Activated naive CD4-positive, alpha-beta T cell treated with anti-CD3 and anti-CD28 coated beads for 36 hours (primary cell): Measurements from ENCODE around the gene HOXA4. TPM values are rescaled to one million over a fixed set of nuclear protein-coding genes. Genes with fewer than 3 reads are reported as not detected.

Experiments used
- CTCF ChIA-PET: fragments of 350-600 bp; sonication (Branson Sonifier 250); formaldehyde crosslinking; loops from one replicate; lab custom pipeline; 2021; ENCODE audit warnings: antibody characterized with exemption; lab: Charles Lee
- DNase-seq: peaks from one replicate; pipeline ENCODE4 v3.0.0-alpha.2; 2020
- H3K27ac Mint-ChIP-seq: one replicate; pipeline ENCODE4 v1.8.0; 2021; ENCODE audit warnings: mild to moderate bottlenecking, mixed read lengths
- H3K27me3 Mint-ChIP-seq: one replicate; pipeline ENCODE4 v1.8.0; 2021; ENCODE audit warnings: low read depth, mixed read lengths
- H3K36me3 Mint-ChIP-seq: one replicate; pipeline ENCODE4 v1.8.0; 2021; ENCODE audit warnings: low read depth, mixed read lengths
- H3K4me1 Mint-ChIP-seq: one replicate; pipeline ENCODE4 v1.8.0; 2021; ENCODE audit warnings: low read depth, mixed read lengths
- H3K4me3 Mint-ChIP-seq: one replicate; pipeline ENCODE4 v1.8.0; 2021; ENCODE audit warnings: mild to moderate bottlenecking, moderate library complexity, mixed read lengths
- H3K9me3 Mint-ChIP-seq: one replicate; pipeline ENCODE4 v1.8.0; 2021; ENCODE audit warnings: mixed read lengths
- intact Hi-C: fragments of 100-400 bp; cut with micrococcal nuclease; formaldehyde crosslinking; loops from one replicate; pipeline ENCODE4 v1.15.1; 2023
- total RNA-seq, 2 experiments: library from RNA; stranded (reverse); gene quantifications; one replicate each; pipeline ENCODE4 v1.2.3, GENCODE V29; 2021

The HOXA4 gene
- total RNA-seq: under 1 TPM in 1 of 2 experiments, not detected in 1; 0.14 TPM

DNA sequence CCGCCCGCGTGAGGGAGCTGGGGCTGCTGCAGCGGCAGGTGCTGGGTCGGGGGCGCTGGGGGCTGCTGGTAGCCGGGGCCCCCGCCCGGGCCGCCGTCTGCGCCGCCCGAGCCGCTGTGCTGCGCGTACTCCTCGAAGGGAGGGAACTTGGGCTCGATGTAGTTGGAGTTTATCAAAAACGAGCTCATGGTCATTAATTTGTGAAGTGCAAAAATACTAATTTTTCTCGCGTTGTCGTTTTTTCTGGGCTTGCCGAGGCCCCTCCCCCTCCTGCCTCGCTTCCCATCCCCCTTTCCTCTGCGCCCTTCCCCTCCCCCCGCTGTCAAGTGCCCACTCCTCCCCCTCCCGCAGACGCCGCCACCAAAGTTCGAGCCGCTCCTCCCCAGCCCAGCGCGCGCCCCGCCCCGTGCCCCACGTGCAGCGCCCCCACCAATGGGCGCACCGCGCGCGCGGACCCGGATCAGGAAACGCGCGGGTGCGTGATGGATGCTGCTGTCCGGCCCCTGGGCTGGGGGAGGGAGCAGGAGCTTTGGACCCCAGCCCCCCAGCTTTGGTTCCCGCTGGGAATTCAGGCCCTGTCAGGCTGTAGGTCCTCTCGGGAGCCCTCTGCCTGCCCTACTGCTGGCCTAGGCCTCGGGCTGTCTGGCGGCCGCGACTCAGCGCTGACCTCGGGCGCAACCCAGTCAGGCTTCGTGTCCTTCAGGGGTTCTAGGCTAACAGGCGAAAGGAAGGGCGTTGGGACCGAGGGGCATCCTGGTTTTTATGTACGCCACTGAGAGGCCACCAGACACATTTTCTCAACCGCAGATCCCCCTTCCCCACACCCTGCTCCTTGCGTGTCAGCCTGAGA lies at the start of gene HOXA4:
TSS of gene HOXA4 (minus strand) at position 218 of the 850 bp plus-strand sequence. CDS start at position 194, 24 bp downstream.
- no peak within 1 kb of the TSS for H3K27ac Mint-ChIP-seq
- CTCF ChIA-PET: interaction anchor here (0.6 kb wide), 1 partner anchor 280 kb away, joined by 4 read pairs; no protein-coding TSS in a partner anchor
- intact Hi-C loops: no loop called here
- peak; percentile 71 for DNase-seq
- no peaks in the 10 kb centered on the region for H3K36me3 Mint-ChIP-seq
- peaks cover 19% of the 10 kb centered on the region for H3K4me1 Mint-ChIP-seq
- peaks cover 51% of the 10 kb centered on the region for H3K27me3 Mint-ChIP-seq
- H3K4me3 Mint-ChIP-seq: peak within 1 kb of the TSS; percentile 53
- H3K9me3 Mint-ChIP-seq: no peaks in the 10 kb centered on the region

DNA sequence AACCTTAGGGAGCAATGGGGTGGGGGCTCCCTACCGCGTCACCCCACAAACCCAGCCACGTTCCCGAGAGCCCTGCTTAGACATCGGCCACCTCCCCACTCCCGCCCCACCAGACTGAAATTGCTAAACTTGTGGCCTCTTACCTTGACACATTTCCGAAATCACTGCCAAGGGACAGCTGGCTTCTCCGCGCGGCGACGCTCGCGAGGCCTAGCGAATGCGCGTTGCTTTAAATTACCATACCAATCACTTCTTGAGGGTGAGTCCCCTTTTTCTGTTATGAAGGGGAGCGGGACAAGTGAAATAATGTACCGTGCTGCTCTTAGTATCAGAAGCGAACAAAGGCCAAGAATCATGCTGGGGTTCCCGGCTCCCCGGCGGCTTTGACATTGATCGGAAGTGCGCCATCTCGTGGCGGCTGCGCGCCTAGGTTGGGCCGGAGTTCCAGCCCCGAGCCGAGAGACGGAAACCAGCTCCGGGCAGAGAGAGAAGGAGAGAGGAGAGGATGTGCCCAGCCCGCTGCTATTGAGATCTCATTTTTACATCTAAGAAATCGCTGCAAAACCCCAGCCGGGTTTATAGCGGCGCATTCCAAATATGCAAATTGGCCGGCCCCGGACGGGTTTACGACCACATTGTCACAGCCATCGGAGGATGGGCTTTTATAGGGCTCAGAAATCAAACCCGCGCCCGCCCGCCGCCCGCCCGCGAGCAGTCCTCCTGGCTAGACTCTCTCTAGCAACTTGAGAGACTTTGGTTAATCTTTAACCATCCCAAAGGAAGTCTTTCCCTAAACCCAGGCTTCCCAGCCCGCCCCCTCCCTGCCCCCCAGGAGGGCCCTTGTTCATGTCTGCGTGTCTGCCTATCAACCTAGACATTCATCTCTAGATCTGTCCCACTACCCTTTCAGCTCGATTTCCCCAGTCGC lies 49.2 kb upstream of the HOXA4 start:
- Mint-ChIP-seq H3K4me1 (peaks cover 8% of the 10 kb centered on the region), H3K36me3 (no peaks in the 10 kb centered on the region), H3K27ac (no peak overlapping the region), H3K4me3 (peak overlapping the region; percentile 4), H3K27me3 (peaks cover 72% of the 10 kb centered on the region), H3K9me3 (no peaks in the 10 kb centered on the region)
- intact Hi-C loops: no loop called here
- peak; percentile 57 for DNase-seq
- CTCF ChIA-PET: interaction anchor here (0.6 to 2.3 kb wide), 19 partner anchors 9 to 735 kb away, joined by 3 to 11 read pairs (median 4); no protein-coding TSS in a partner anchor

DNA sequence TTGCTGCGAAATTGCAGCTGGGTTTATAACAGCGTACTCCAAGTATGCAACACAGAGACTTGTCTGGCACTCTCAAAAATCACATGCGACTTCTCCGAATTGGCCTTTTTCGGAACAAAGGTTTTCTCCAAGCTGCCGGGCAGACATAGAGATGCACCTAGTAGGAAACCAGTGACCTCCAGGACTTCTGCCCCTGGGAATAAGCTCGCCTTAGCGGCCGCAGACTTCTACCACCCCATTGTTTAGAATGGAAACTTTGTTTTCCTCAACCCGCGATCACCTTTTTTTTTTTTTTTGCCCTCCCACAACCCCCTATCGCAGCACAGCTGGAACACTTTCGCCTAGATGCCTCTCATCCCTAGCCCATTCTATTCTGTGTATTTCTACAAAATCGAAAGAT lies 48.5 kb upstream of the HOXA4 start:
- Mint-ChIP-seq H3K4me1 (peaks cover 8% of the 10 kb centered on the region), H3K27me3 (peaks cover 71% of the 10 kb centered on the region), H3K27ac (no peak overlapping the region), H3K4me3 (no peak overlapping the region), H3K9me3 (no peaks in the 10 kb centered on the region), H3K36me3 (no peaks in the 10 kb centered on the region)
- no peak for DNase-seq
- CTCF ChIA-PET: interaction anchor here (0.6 to 2.3 kb wide), 20 partner anchors 8 to 1252 kb away, joined by 3 to 11 read pairs (median 4); no protein-coding TSS in a partner anchor
- intact Hi-C loops: no loop called here

DNA sequence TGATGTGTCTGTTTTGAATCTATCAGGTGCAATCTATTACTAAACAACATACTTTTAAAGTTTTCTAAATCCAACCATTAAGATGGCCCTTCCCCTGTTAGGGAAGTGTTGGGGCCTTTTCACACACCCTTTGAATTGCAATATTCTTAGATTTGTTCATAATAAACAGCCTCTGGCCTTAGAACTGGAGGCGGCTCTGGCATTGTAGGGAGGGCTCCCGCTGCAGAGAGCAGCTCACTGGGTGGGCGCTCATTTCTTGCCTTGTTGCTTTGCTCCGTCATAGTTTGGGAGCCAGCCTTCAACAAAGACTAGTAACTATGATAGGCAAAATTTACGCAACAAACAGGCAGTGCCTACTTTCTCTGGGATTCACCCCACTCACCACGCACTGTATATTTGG lies 47.8 kb upstream of the HOXA4 start:
- CTCF ChIA-PET: interaction anchor here (0.7 to 2.3 kb wide), 6 partner anchors 12 to 1252 kb away, joined by 3 to 11 read pairs (median 6); no protein-coding TSS in a partner anchor
- no peak overlapping the region for H3K4me3 Mint-ChIP-seq
- peaks cover 8% of the 10 kb centered on the region for H3K4me1 Mint-ChIP-seq
- no peak for DNase-seq
- no peak overlapping the region for H3K27ac Mint-ChIP-seq
- intact Hi-C loops: no loop called here
- H3K9me3 Mint-ChIP-seq: no peaks in the 10 kb centered on the region
- peaks cover 67% of the 10 kb centered on the region for H3K27me3 Mint-ChIP-seq
- H3K36me3 Mint-ChIP-seq: no peaks in the 10 kb centered on the region

DNA sequence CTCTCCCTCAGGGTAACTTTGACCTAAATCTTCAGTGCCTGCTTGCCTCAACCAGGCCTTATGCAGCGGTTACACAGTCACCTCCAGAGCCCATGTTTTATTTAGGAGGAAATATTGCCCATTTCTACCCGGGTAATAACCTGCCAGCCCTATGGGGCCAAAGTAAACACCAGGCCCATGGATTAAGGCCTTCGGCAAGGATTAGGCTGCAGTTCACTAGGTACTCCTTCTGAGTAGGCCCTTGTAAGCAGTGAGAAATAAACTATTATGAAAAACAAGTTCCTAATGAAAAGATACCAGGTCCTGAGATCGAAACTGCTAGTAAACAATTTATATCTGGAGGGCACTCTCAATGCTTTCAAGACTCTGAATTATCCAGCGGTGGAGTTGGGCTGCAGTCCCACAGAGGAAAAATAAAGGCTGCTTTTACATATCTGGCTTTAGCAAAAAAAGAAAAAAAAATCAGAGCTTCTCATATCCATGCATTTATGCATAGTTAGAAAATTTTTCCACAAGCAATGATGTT lies 47.3 kb upstream of the HOXA4 start:
- intact Hi-C loops: no loop called here
- H3K4me3 Mint-ChIP-seq: no peak overlapping the region
- no peaks in the 10 kb centered on the region for H3K36me3 Mint-ChIP-seq
- no peak for DNase-seq
- peaks cover 64% of the 10 kb centered on the region for H3K27me3 Mint-ChIP-seq
- H3K27ac Mint-ChIP-seq: no peak overlapping the region
- peaks cover 7% of the 10 kb centered on the region for H3K4me1 Mint-ChIP-seq
- CTCF ChIA-PET: interaction anchor here (0.9 to 2.3 kb wide), 2 partner anchors 12 to 14 kb away, joined by 3 to 11 read pairs; no protein-coding TSS in a partner anchor
- no peaks in the 10 kb centered on the region for H3K9me3 Mint-ChIP-seq

DNA sequence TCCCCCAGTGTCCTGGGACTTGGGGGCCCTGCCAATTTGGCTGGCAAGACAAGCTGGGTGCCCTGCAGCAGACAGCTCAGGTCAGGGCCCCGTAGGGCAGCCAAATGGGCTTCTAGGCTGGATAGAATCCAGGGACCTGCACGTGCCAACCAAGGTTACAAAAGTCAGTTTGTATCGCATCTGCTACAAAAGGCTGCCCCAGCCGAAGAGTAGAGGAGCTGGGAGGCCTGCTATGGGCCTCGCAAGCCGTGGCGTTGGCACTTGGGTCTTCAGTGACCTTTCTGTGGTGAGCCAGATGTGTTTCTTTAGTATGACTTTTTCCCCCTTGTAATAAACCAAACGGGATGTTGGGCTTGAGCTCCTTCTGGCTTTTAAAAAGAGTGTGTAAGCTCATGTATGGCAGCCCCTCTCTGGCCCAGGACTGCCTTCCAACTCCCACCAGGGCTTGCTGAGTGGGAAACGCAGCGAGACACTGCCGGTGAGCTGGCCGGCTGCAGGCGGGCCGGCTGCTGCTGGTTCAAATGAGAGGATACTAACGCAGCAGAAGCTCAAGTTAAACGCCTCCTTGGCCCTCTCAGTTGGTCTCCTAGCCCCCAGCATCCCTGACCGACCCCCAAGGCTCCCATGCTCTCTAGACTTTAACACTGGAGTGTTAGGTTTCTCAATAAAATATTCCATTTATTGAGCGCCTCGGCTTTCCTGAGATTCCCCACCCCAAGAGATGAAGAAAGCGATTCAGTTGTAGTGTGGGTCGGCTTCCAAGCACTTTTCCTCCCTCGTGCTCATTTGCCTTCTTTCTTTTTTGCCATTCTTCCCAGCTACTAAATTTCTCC lies 46.6 kb upstream of the HOXA4 start:
- no peaks in the 10 kb centered on the region for H3K36me3 Mint-ChIP-seq
- no peaks in the 10 kb centered on the region for H3K9me3 Mint-ChIP-seq
- intact Hi-C loops: no loop called here
- H3K4me3 Mint-ChIP-seq: no peak overlapping the region
- CTCF ChIA-PET: interaction anchor here (0.7 to 1.3 kb wide), 3 partner anchors 15 to 77 kb away, joined by 3 read pairs; no protein-coding TSS in a partner anchor
- no peak overlapping the region for H3K27ac Mint-ChIP-seq
- peaks cover 64% of the 10 kb centered on the region for H3K27me3 Mint-ChIP-seq
- peaks cover 9% of the 10 kb centered on the region for H3K4me1 Mint-ChIP-seq
- DNase-seq: no peak

DNA sequence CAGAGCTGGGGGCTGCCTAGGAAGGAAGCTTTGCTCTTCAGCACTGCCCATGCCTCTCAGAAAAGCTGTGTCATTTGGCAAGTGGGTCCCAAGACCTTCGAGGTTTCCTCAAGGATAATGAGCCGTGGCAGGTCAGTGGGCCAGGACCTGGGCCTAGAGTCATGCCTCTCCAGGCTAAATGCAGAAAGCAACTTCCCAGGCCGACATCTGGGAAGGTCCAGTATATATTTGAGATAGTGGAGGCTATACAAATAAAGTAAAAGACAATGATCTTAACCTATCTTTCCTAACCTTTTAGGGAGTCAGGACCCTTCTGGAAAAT lies 45.9 kb upstream of the HOXA4 start:
- peaks cover 15% of the 10 kb centered on the region for H3K4me1 Mint-ChIP-seq
- intact Hi-C loops: no loop called here
- no peaks in the 10 kb centered on the region for H3K36me3 Mint-ChIP-seq
- CTCF ChIA-PET: interaction anchor here (0.7 to 1.3 kb wide), 2 partner anchors 18 to 78 kb away, joined by 3 read pairs; no protein-coding TSS in a partner anchor
- no peak for DNase-seq
- no peak overlapping the region for H3K27ac Mint-ChIP-seq
- no peak overlapping the region for H3K4me3 Mint-ChIP-seq
- H3K9me3 Mint-ChIP-seq: no peaks in the 10 kb centered on the region
- peaks cover 65% of the 10 kb centered on the region for H3K27me3 Mint-ChIP-seq

DNA sequence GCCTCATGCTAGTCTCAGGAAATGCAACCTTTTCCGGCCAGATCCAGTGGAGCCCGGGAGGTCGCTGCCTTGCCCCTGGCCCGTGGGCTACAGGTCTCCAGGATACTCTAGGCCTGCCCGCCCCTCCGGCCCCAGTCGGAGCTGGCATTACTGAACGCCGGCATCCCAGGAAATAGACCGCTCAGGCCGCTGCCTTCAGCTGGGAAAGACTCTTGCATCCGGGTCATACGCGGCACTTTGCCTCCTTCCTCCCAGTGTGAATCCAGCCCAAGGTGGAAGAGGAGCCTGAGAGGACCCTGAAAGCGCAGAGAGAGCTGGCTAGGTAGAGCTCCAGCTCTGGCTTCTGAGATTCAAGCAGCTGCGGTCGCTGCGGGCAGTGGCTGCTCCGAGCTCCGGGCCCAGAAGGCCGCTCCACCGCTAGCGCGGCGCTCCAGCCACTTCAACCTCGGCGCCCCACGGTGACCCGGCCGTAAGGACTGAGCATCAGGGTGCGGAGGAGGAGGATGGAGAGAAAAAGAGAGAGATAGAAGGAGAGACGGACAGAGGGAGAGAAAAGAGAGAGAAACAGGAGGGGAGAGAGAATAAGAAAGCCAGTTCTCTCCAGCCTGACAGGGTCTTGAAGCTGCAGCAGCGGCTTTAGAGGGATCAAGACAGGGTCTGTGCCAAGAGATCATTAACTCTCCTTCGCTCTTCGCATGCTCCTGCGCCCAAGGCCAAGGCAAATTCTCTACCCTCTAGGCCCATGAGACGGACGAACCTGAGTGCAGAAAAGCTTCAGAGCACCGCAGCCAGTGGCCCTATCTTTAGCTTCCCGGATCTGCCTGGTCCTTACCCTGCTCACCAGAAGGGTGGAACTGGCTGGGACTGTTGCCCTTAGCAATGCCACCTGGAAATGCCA lies 45.3 kb upstream of the HOXA4 start:
- H3K4me1 Mint-ChIP-seq: peaks cover 20% of the 10 kb centered on the region
- CTCF ChIA-PET: interaction anchor here (1.3 to 1.6 kb wide), 2 partner anchors 19 to 27 kb away, joined by 3 to 9 read pairs; no protein-coding TSS in a partner anchor
- peak; percentile 3 for DNase-seq
- H3K27ac Mint-ChIP-seq: no peak overlapping the region
- H3K27me3 Mint-ChIP-seq: peaks cover 65% of the 10 kb centered on the region
- no peaks in the 10 kb centered on the region for H3K36me3 Mint-ChIP-seq
- no peaks in the 10 kb centered on the region for H3K9me3 Mint-ChIP-seq
- intact Hi-C loops: no loop called here
- no peak overlapping the region for H3K4me3 Mint-ChIP-seq

DNA sequence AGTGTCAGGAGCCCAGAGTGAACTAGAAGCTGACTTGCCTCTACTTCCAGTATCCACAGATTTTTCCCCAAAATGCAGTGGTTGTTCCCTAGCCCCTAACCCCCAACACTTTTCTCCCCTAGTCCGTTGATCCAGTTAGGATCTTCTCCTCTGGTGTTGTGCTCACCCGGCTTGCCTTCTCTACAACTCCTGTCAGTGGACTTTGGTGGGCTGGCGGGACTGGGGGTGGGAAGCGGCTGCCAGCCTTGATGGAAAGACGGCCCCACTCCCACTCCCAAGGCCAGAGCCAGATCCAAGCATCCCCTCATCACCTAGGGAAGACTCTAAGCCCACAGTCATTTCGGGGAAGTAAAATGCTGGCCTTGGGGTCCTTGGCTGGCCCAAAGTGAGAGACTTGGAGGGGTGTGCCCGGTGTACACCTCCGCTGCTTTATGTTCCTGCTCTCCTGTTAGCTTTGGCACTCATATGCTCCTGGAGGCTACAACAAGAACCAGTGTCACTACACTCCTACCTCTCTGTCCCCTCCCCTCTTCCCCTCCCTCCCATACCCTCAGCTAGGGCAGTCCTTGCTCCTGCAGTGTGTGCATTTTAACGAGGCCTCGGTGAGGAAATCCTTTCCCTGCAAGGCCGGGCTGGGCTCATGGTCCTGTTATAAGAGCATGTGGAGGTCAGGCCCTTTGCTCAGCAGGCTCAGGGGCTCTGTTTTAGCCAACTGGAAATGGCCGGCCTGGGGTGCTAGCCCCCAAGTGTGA lies 44.5 kb upstream of the HOXA4 start:
- peak overlapping the region; percentile 21 for H3K4me3 Mint-ChIP-seq
- no peak overlapping the region for H3K27ac Mint-ChIP-seq

More for the DNA sequence above, 44.5 kb upstream of the HOXA4 start:
- intact Hi-C loops: loop anchor here (1.0 to 5.0 kb wide), 2 partner anchors 9 to 67 kb away; partner anchors contain the start of gene EVX1
- no peaks in the 10 kb centered on the region for H3K9me3 Mint-ChIP-seq
- CTCF ChIA-PET: interaction anchor here (0.7 to 1.6 kb wide), 2 partner anchors 26 to 493 kb away, joined by 3 to 9 read pairs; no protein-coding TSS in a partner anchor
- no peaks in the 10 kb centered on the region for H3K36me3 Mint-ChIP-seq
- H3K27me3 Mint-ChIP-seq: peaks cover 68% of the 10 kb centered on the region
- DNase-seq: peak; percentile 2
- peaks cover 20% of the 10 kb centered on the region for H3K4me1 Mint-ChIP-seq
